ENCODE data around the gene PLCZ1.
"Not testable (repeated sequence)": the region's sequence is repeated elsewhere in the genome, so short reads cannot be mapped to it uniquely, and the experiment has no call there.

GRCh38 chr12:18693986-18694385 lies 43.8 kb downstream of the PLCZ1 start:
- TF ChIP-seq CTCF, EP300, POLR2AphosphoS5, POLR2A (IDR thresholded peaks at IDR 0.05): not testable (repeated sequence)
